Measurements from ENCODE around the gene DGKZ.
A peak's percentile ranks its signal among the peaks of the same experiment; 100 is the strongest.
"Not testable (repeated sequence)": the region's sequence is repeated elsewhere in the genome, so short reads cannot be mapped to it uniquely, and the experiment has no call there.

DGKZ gene

DNA sequence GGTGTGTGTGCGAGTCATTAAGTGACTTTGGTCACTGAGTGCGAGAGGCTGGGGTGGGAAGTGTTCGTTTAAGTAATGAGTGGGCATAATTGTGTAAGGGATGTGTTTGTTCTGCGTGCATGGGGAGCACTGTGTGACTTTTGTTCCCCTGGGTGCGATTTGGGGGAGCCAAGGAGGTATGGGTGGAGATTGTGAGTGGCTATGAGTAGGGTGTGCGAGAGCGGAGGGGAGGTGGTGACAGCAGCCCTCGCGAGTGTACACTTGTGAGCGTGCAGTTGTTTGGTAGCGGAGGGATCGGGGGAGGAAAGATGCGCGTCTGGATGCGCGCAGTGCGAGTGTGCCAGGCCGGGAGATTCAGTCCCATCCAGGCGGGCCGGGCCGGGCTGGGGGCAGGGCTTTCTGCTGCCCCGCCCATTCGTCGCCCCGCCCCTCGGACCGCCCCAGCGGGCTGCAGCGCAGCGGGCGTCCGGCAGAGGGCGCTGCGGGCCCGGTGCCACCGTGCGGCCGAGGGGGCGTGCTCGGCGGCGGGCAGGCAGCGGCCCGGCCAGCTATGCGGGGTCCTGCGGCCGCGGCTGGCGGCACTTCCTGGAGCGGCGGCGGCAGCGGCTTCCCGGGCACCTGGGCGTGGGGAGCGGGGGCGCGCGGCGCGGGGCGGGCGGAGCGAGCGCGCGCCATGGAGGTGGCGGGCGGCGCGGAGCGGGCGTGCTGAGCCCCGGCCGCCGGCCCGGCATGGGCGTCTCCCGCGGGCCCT, at the start of gene DGKZ:
DGKZ (plus strand) TSS at position 578 of the 751 bp plus-strand sequence. CDS start 197 bp downstream, outside the sequence.
- DNase-seq (ENCODE audit: low read depth) = peak; percentile 86

- no peak for DNase-seq (ENCODE audit: low read depth)
Measured at GRCh38 chr11:46298699-46299433, 48.4 kb upstream of the DGKZ start.

- no peak for DNase-seq (ENCODE audit: low read depth)
Measured at GRCh38 chr11:46299451-46299961, 47.8 kb upstream of the DGKZ start.

DNA sequence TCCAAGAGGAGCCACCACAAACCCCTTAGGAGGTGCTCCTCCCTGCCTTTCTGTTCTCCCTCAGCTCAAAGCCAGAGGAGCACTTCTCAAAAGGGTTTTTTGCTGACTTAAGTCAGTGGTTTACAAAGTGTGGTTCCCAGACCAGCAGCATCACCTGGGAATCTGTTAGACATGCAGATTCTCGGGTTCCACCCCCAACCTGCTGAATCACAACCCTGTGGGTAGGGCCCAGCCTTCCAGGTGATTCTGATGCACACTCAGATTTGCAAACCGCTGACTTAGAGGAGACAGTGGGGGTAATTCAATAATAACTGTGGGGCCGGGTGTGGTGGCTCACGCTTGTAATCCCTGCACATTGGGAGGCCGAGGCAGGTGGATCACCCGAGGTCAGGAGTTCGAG, 47.0 kb upstream of the DGKZ start:
- no peak for DNase-seq (ENCODE audit: low read depth)

DNA sequence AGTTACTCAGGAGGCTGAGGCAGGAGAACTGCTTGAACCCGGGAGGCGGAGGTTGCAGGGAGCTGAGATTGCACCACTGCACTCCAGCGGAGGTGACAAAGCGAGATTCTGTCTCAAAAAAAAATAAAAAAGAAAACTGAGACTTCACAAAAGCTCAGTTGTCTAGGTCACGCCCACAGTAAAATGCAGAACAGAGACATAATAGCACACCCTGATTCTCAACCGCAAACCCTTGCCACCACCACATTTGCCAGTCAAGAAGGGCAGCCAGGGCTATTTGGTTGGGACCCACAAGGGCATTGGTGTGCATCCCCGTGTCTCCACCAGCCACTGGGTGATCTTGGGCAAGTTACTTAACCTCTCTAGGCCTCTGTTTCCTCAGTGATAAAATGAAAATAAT, 44.4 kb upstream of the DGKZ start:
- DNase-seq (ENCODE audit: low read depth) = no peak

DNA sequence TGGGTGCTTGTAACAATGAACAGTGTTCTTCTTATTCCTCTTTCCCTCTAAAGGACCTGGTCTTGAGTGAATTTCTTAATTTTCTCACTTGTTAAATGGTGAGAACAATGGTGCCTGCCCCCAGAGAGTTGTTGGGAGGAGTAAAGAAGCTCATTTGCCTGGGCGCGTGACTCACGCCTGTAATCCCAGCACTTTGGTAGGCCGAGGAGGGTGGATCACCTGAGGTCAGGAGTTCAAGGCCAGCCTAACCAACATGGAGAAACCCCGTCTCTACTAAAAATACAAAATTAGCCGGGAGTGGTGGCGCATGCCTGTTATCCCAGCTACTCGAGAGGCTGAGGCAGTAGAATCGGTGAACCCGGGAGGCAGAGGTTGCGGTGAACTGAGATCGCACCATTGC, 43.2 kb upstream of the DGKZ start:
- DNase-seq (ENCODE audit: low read depth) = not testable (repeated sequence)

DNA sequence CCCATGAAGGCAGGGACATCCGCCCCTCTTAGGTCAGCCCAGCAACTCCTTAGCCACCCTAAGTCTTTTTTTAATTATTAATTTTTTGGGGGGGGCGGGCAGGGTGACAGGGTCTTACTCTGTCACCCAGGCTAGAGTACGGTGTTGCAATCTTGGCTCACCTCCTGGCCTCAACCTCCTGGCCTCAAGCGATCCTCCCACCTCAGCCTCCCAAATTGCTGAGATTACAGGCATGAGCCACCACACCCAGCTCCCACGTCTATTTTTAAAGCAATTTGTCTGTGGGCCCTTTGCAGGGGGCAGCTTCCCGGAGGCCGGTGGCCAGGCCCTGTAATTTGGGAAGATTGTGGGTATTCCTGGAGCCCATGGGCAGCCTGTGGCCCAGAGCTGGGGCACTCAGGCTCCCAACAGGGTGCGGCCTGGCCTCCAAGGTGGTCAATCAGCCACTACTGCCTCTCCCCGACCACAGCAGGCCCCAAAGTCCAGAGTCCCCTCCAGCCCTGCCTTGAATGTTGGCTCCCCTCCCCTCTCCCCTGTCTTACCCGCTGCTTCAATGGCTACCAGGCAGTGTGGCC, 42.6 kb upstream of the DGKZ start:
- no peak for DNase-seq (ENCODE audit: low read depth)

DNA sequence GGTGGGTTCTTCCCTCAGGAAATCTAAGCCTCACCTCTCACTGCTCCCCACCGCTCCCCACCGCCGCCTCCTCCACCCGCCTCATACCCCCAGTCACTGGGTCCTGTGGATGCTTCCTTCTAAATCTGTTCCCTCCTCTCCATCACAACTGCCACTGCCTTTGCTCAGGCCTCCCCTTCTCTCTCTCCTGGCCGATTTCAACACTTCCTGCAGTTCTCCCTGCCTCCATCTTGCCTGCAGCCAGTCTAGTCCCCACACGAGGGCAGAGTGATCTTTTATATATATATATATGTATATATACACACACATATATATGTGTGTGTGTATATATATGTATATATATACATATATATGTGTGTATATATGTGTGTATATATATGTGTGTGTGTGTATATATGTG, 42.0 kb upstream of the DGKZ start:
- DNase-seq (ENCODE audit: low read depth) = no peak

GRCh38 chr11:46306296-46306853, 40.9 kb upstream of the DGKZ start:
- no peak for DNase-seq (ENCODE audit: low read depth)

DNA sequence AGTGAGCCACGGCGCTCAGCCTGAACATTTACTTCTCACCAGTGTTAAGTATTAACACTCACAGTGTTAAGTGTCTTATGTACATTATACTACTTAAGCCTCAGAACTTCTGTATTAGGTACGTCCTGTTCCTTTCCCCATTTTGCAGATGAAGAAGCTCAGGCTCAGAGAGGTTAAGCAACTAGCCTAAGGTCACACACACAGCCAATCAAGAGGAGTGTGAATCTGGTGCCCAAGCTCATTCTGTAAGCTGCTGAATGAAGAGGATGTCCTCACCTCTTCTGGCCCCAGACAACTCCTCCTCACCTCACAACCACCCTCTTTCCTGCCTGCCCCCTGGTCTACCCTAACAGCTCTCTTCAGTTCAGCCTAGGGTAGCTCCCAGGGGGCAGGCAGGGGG, 39.9 kb upstream of the DGKZ start:
- DNase-seq (ENCODE audit: low read depth) = no peak

- DNase-seq (ENCODE audit: low read depth) = no peak
Measured at GRCh38 chr11:46307785-46308341, 39.4 kb upstream of the DGKZ start.

GRCh38 chr11:46308631-46309419, 38.4 kb upstream of the DGKZ start:
- peak; percentile 54 for DNase-seq (ENCODE audit: low read depth)

DNA sequence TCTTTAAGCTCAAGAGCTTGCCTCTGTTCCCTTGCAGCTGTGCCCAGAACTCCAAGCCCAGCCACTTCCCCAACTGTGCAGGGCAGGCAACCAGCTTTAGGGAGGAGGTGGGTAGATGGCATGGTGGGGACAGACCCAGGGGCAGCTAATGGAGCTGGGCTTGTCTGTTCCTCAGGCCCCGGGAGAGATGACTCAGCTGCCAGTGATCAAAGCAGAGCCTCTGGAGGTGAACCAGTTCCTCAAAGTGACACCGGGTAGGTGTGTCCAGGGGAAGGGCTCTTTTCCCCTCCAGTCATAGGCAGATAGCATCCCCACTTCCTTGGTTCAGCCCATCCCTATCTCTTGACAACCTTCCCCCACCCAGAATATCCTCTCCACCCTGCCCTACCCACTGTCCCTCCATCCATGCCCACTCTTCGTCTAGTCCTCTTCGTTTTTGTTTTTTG, 37.4 kb upstream of the DGKZ start:
- no peak for DNase-seq (ENCODE audit: low read depth)

- DNase-seq (ENCODE audit: low read depth) = peak; percentile 61
Measured at GRCh38 chr11:46315033-46315738, 32.1 kb upstream of the DGKZ start.

GRCh38 chr11:46315783-46316563, 31.3 kb upstream of the DGKZ start:
- DNase-seq (ENCODE audit: low read depth) = no peak

DNA sequence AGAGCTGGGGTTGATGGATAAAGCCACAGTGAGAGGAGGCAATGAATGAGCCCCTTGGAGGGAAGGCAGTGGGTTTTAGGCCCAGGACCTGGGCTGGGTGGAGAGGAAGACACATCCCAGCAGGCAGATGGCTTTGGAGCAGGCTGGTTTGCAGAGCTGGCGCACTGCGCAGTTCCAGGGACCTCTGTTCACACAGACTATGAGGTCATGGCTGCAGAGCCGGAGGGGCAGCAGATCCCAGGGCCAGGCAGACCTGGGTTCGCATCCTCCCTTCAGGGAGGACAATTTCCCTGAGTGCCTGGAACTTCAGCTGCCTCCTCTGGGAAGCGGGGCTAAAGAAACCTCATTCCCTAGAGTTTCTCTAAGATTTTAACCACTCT, 28.2 kb upstream of the DGKZ start:
- no peak for DNase-seq (ENCODE audit: low read depth)

GRCh38 chr11:46321757-46322156, 25.5 kb upstream of the DGKZ start:
- no peak for DNase-seq (ENCODE audit: low read depth)

DNA sequence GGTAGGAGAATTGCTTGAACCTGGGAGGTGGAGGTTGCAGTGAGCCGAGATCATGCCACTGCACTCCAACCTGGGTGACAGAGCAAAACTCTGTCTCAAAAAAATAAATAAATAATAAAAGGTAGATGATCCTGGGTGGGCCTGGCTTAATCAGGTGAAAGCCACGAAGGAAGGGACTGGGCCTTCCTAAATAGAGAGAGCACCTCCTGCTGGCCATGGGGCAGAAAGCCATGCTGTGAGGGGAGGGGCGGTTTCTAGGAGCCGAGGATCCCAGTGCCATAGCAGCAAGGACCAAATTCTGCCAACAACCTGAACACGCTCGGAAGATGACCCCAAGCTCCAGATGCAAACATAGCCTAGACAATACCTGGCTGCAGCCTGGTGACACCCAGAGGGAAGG, 24.5 kb upstream of the DGKZ start:
- no peak for DNase-seq (ENCODE audit: low read depth)

DNA sequence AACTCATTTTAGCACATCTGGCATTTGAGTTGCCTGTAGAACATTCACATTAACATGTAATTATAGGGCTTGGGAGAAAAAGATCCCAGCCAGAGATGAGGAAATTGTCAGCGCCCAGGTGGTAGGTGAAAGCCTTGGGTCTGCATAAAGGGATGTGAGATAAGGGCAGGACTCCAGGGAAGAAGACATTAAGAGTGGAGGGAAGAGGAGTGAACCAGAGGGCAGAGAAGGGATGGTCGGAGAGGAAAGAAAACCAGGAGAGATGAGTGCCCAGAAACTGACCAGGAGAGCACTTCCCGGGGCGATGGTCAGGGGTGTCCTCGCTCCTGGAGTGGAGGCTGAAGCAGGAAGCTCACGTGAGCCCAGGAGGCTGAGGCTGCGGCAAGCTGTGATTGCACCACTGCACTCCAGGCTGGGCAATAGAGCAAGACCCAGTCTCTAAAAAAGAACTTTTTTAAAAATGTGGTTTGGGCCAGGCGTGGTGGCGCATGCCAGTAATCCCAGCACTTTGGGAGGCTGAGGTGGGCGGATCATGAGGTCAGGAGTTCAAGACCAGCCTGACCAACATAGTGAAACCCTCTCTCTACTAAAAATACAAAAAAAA, 20.3 kb upstream of the DGKZ start:
- DNase-seq (ENCODE audit: low read depth) = no peak

- DNase-seq (ENCODE audit: low read depth) = no peak
Measured at GRCh38 chr11:46327829-46328228, 19.4 kb upstream of the DGKZ start.

All from activated T-cell treated with anti-CD3 and anti-CD28 coated beads for 24 hours (primary cell).